Breast epithelium (tissue), 3 donors: ENCODE data around the gene SNAI3.

Source experiments
- POLR2A ChIP-seq: fragments of 450-650 bp; IDR thresholded peaks from one replicate; pipeline ENCODE4 v1.6.1; 2016; ENCODE audit warnings: antibody characterized with exemption, mild to moderate bottlenecking, moderate library complexity
- TF ChIP-seq, protein P1 (sequence below), 3 donors: fragments of 450-650 bp; IDR thresholded peaks; one replicate each; pipeline ENCODE4 v1.5.1; 2016 to 2017; ENCODE audit warnings: antibody characterized with exemption in 3 of 3, mild to moderate bottlenecking in 3 of 3, moderate library complexity in 3 of 3

DNA sequence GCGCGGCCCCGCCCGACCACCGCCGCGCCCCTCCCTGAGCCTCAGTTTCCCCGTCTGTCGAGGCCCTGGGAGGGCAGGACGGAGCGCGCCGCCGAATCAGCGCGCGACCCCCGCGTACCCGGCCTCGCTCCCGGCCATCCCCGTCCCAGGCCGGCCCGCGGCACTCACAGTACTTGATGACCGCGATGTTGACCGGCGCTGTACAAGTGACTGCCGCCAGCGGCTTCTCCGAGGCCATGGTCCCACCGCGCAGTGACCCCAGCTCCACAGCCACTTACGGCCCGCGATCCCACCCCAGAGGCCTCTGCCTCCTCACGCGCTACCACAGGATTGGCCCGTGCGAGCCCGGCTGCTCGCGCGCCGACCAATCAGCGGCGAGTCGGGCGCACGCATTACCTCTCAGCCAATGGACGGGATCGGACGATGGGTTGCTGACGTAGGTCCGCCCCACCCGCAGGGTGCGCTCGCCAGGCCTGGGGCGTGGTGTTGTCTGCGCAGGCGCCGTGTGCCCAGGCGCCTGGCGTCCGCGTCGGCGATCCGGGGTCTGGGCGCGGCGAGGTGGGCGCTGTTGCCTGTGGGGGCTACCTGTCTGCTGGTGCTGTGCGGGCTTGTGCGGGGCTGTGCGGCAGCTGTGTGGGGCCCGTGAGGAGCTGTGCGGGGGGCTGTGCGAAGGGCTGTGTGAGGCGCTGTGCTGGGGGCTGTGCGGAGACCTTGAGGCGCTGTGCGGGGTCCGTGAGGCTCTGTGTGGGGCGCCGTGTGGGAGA, 23.3 kb downstream of the SNAI3 start, which contains the start of gene MVD:
- TF ChIP-seq POLR2A, result no peak
- TF ChIP-seq, protein P1, sequence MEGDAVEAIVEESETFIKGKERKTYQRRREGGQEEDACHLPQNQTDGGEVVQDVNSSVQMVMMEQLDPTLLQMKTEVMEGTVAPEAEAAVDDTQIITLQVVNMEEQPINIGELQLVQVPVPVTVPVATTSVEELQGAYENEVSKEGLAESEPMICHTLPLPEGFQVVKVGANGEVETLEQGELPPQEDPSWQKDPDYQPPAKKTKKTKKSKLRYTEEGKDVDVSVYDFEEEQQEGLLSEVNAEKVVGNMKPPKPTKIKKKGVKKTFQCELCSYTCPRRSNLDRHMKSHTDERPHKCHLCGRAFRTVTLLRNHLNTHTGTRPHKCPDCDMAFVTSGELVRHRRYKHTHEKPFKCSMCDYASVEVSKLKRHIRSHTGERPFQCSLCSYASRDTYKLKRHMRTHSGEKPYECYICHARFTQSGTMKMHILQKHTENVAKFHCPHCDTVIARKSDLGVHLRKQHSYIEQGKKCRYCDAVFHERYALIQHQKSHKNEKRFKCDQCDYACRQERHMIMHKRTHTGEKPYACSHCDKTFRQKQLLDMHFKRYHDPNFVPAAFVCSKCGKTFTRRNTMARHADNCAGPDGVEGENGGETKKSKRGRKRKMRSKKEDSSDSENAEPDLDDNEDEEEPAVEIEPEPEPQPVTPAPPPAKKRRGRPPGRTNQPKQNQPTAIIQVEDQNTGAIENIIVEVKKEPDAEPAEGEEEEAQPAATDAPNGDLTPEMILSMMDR (IDR thresholded peaks at IDR 0.05), result no peak
